GM21528 (cell line): ENCODE results near the gene NPY2R.

Source experiments
- ATAC-seq: cut with Tn5 transposase; IDR thresholded peaks from one replicate; pipeline ENCODE4 v1.9.1; 2021; ENCODE audit warnings: mild to moderate bottlenecking, moderate library complexity; ENCODE audit not compliant: unreplicated experiment, low FRiP score

The NPY2R gene, protein sequence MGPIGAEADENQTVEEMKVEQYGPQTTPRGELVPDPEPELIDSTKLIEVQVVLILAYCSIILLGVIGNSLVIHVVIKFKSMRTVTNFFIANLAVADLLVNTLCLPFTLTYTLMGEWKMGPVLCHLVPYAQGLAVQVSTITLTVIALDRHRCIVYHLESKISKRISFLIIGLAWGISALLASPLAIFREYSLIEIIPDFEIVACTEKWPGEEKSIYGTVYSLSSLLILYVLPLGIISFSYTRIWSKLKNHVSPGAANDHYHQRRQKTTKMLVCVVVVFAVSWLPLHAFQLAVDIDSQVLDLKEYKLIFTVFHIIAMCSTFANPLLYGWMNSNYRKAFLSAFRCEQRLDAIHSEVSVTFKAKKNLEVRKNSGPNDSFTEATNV

GRCh38 chr4:155208258-155209054 is at the start of gene NPY2R:
NPY2R (plus strand) TSS chr4:155208636; CDS start chr4:155213940, 5,304 bp downstream.
- no peak for ATAC-seq

- ATAC-seq = no peak
These were observed 47.1 kb upstream of the NPY2R start for GRCh38 chr4:155161357-155161756.

- no peak for ATAC-seq
These were observed 43.7 kb upstream of the NPY2R start for GRCh38 chr4:155164718-155165117.

- no peak for ATAC-seq
These were observed 37.9 kb upstream of the NPY2R start for GRCh38 chr4:155170569-155170968.

- no peak for ATAC-seq
These were observed 35.1 kb upstream of the NPY2R start for GRCh38 chr4:155173371-155173770.

DNA sequence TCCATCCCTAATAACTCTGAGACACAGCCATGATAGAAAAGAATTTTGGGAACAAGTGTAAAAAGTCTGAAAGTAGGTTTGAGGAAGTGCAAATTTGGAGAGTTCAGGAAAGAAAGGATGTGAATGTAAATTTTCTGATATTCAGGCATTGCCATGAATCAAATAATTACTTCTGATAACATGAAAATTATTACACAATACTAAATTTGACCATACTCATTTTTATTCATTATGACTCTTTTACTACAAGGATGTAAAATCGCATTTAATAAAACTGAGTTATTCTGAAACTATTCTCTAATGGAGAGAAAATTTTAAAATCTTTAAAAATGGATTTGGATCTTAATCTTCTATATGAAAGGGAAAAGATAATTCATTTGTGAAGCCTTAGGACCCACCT is 33.8 kb upstream of the NPY2R start:
- ATAC-seq = no peak

DNA sequence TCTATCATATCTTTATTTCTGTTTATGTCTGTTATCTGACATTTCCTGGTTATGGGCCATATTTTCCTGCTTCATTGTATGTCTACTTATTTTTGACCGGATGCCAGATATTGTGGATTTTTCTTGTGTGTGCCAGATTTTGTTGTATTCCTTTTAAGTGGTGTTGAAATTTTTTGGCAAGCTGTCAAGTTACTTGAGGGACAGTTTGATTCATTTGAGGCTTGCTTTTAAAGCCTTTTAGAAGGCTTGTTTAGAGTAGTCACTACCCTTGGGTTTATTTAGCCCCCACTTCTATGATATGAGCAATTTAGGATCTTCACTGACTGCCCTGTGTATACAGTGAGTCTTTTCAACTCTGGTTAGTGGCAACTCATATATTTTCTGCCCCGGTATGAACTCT is 29.2 kb upstream of the NPY2R start:
- ATAC-seq = no peak

DNA sequence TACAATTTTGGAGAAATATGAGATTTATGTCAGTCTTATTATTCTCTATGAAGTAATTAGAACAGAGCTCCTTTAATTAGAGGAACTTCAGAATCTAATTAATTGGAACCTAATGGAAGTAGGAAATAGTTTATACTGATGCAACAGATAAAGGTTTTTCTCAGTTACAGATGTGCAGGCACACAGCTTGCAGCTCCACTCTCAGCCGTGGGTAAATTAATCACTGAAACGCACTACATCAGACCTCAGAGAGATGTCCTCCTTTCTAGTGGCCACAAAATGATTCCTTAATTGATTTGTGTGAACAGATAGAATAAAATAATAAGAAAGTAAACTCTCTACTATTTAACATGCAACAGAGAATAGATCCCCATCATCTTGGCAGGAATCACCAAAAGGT is 21.5 kb upstream of the NPY2R start:
- no peak for ATAC-seq

DNA sequence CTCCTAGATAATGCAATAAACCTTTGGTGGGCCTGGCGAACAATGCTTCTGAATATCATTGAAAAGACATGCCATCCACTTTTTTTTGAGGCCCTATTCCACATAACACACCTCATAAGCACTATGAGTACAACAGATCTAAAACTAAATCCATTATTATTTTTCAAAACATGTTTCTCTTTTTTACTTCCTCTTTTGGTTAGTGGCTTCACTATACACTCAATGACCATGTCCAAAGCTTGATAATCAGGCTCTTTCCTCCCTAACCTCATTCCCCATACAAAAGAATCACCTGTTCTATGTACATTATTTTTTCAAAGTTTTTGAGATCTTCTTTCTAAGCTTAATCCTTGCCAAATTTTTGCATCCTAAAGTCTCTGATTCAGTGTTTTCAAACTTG is 20.4 kb upstream of the NPY2R start:
- ATAC-seq = no peak

GRCh38 chr4:155190099-155190498 is 18.3 kb upstream of the NPY2R start:
- no peak for ATAC-seq

- no peak for ATAC-seq
These were observed 10.7 kb upstream of the NPY2R start for GRCh38 chr4:155197757-155198156.

DNA sequence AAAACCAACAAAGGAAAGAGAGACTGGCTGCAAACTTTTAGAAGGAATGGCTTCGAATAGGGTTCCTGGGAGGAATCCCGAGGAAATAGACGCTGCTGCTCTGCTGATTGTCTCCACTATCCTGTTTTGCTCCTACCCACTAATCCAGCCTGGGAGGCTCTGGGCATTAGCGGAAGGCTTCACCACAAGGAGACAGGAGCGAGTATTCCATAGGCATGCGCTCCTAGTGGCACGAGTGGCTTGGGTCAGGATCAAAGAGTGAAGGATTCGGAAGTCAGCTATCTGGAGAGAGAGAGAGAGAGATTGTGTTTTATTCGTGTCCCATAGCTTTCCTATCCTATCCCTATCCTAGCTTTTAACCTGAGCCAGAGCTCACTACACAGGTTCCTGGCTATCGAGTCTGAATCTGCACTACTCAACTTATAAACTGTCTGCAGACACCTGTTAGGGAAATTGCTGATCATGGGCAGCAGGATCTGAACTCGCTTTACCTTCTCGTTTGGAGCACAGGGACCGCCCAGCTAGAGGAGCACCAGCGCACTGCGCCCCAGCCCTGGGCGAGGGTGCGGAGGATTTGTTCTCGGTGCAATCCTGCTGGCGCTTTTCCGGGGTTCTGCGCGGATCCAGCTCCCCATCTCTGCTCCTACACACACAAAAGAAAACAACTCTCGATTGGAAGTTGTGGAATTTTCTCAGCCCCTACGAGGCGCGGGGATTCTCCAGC is 740 bp upstream of the NPY2R start:
- ATAC-seq = no peak

GRCh38 chr4:155220025-155220424 is 11.6 kb downstream of the NPY2R start:
- ATAC-seq = no peak

- ATAC-seq = no peak
These were observed 18.7 kb downstream of the NPY2R start for GRCh38 chr4:155227131-155227530.

DNA sequence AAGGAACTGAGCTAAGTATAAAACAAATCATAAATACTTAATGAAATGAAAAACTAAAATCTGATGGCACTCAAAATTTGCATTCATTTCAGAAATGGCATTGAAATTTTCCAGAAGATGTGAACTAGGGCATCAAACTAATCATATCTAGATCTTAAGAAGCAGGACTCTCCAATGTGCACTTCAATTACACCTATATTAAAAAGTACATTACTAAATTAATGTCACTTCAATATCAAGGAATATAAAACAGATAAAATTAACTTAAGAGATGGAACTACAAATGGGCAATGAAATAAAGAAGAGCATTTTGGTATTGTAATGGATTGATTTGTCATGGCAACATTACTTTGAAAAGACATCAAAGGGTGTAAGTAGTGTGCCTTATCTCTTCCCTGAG is 20.3 kb downstream of the NPY2R start:
- ATAC-seq = no peak

- ATAC-seq = no peak
These were observed 24.0 kb downstream of the NPY2R start for GRCh38 chr4:155232432-155232831.

DNA sequence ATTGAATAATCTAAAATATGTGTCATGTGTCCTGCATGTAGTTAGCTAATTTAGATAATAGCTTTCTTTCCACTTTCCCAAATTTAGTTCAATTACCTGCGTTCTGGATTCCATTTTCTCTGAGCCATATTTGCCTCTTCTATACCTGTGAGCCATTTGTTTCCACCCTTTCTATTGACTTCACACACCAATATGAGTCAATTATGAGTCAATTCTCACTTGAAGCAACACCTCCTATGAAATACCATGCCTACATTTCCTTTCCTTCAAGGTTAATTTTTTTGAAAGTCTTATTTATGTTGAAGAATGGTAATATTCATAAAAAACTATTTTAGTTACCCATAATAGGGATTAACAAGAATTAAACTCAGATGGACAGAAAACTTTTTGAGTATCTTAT is 25.8 kb downstream of the NPY2R start:
- ATAC-seq = no peak

DNA sequence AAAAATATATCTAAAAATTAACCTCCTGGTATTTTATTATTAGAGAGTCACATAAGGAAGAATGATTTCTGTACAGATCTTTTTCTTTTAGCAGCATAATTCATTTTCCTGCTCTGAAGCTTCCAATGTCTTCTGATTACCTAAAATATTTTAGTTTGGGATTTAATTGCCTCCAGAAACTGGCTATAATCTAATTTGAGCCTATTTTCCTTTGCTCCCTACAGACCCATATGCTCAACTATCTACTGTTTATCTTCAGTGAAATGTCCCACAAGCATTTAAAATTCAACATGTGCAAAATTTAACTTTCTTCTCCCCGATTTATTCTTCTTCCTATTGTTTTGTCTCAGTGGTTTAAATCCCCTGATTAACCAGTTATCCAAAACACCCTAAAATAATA is 29.1 kb downstream of the NPY2R start:
- ATAC-seq = no peak

DNA sequence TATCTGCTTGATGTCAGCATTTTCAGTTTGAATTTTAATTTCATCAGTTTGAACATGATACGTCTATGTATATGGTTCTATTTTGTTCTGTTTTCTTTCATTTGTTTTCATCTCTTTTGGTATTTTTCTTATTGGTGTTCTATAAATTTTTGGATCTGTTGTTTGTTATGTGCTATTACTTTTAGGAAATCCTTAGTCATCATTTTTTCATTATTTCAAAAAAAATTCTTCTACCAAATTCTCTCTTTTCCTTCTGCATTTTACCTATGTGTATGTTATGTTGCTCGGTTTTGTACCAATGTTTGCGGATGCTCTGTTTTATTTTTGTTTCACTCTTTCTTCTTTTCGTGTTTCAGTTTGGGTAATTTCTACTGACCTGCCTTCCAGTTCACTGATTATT is 32.8 kb downstream of the NPY2R start:
- ATAC-seq = no peak

DNA sequence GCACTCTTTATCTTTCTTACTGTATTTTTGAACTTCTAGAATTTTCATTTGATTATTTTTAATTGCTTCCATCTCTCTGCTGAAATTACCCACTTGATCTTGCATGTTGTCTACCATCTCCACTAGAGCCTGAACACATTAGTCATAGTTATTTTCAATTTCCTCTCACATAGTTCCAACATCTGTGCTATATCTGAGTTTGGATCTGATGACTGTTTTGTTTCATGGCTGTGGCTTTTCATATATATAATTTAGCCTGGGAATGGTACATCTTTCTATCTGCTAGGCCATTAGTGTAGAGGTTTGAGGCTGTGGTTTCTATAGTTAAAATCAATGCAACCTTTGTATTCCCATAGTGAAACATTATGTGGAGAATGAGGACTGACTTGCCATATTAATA is 33.2 kb downstream of the NPY2R start:
- ATAC-seq = no peak

- no peak for ATAC-seq
These were observed 36.7 kb downstream of the NPY2R start for GRCh38 chr4:155245105-155245504.
